ENCODE results near the gene SLCO3A1. TPM values are rescaled to one million over a fixed set of nuclear protein-coding genes. Genes with fewer than 3 reads are reported as not detected.

The SLCO3A1 gene
- total RNA-seq, 2 experiments from 2014 or later: 8.5 to 40.0 TPM

- H3K79me2 ChIP-seq (ENCODE audit: insufficient read depth, low read depth, low read length): no peaks in the 10 kb centered on the region
- H3K9me3 ChIP-seq (ENCODE audit: low read length): peaks cover 4% of the 10 kb centered on the region; the same call in 1 of the 2 replicates
- ChIA-PET CTCF (ENCODE audit: unreplicated experiment) (no interaction called here), POLR2A (no interaction called here)
- no peak overlapping the region for H3K4me3 ChIP-seq (ENCODE audit: low read depth, low read length, poor library complexity, severe bottlenecking)
- H3K27ac ChIP-seq (ENCODE audit: low read depth, low read length, poor library complexity, severe bottlenecking): no peak overlapping the region
- H3K36me3 ChIP-seq (ENCODE audit: insufficient read depth, low read length): no peaks in the 10 kb centered on the region
- H2AFZ ChIP-seq (ENCODE audit: low read length): no peak overlapping the region
- TF ChIP-seq CTCF (conservative IDR thresholded peaks at IDR 0.05; ENCODE audit: low read length) (no peak), EZH2phosphoT487 (IDR thresholded peaks at IDR 0.05; ENCODE audit: borderline replicate concordance, low read depth, low read length) (no peak)
- H3K9me2 ChIP-seq (ENCODE audit: insufficient read depth, low read length): no peaks in the 10 kb centered on the region
- intact Hi-C loops (cut with micrococcal nuclease; ENCODE audit: unreplicated experiment): no loop called here
- DNase-seq (ENCODE audit: low spot score): no peak
- BruUV-seq (replicated peaks): no TSS peak
- H3K4me2 ChIP-seq (ENCODE audit: low read length): no peak overlapping the region
- no peaks in the 10 kb centered on the region; the same call in 1 of the 2 replicates for H4K20me1 ChIP-seq (ENCODE audit: insufficient read depth, low read length)
- H3K4me1 ChIP-seq (ENCODE audit: insufficient read depth, low read length, poor library complexity, severe bottlenecking): no peaks in the 10 kb centered on the region
Observed at GRCh38 chr15:92033314-92033713, 179.8 kb downstream of the SLCO3A1 start.

GRCh38 chr15:92033723-92034122 is 180.2 kb downstream of the SLCO3A1 start:
- peaks cover 4% of the 10 kb centered on the region; the same call in 1 of the 2 replicates for H3K9me3 ChIP-seq (ENCODE audit: low read length)
- DNase-seq (ENCODE audit: low spot score): no peak
- no peak overlapping the region for H2AFZ ChIP-seq (ENCODE audit: low read length)
- H3K9me2 ChIP-seq (ENCODE audit: insufficient read depth, low read length): no peaks in the 10 kb centered on the region
- no peak overlapping the region for H3K27ac ChIP-seq (ENCODE audit: low read depth, low read length, poor library complexity, severe bottlenecking)
- intact Hi-C loops (cut with micrococcal nuclease; ENCODE audit: unreplicated experiment): no loop called here
- no peaks in the 10 kb centered on the region; the same call in 1 of the 2 replicates for H4K20me1 ChIP-seq (ENCODE audit: insufficient read depth, low read length)
- TF ChIP-seq EZH2phosphoT487 (IDR thresholded peaks at IDR 0.05; ENCODE audit: borderline replicate concordance, low read depth, low read length) (no peak), CTCF (conservative IDR thresholded peaks at IDR 0.05; ENCODE audit: low read length) (no peak)
- ChIA-PET CTCF (ENCODE audit: unreplicated experiment) (no interaction called here), POLR2A (no interaction called here)
- H3K4me1 ChIP-seq (ENCODE audit: insufficient read depth, low read length, poor library complexity, severe bottlenecking): no peaks in the 10 kb centered on the region
- no peak overlapping the region for H3K4me2 ChIP-seq (ENCODE audit: low read length)
- no peaks in the 10 kb centered on the region for H3K79me2 ChIP-seq (ENCODE audit: insufficient read depth, low read depth, low read length)
- H3K36me3 ChIP-seq (ENCODE audit: insufficient read depth, low read length): no peaks in the 10 kb centered on the region
- H3K4me3 ChIP-seq (ENCODE audit: low read depth, low read length, poor library complexity, severe bottlenecking): no peak overlapping the region
- BruUV-seq (replicated peaks): no TSS peak

- Histone ChIP-seq H3K79me2 (ENCODE audit: insufficient read depth, low read depth, low read length) (no peaks in the 10 kb centered on the region), H3K9me3 (ENCODE audit: low read length) (peaks cover 4% of the 10 kb centered on the region; the same call in 1 of the 2 replicates)
- intact Hi-C loops (cut with micrococcal nuclease; ENCODE audit: unreplicated experiment): no loop called here
Observed at GRCh38 chr15:92034227-92034626, 180.7 kb downstream of the SLCO3A1 start.

More at GRCh38 chr15:92034227-92034626, 180.7 kb downstream of the SLCO3A1 start:
- no peak overlapping the region for H3K4me2 ChIP-seq (ENCODE audit: low read length)
- H2AFZ ChIP-seq (ENCODE audit: low read length): no peak overlapping the region
- TF ChIP-seq CTCF (conservative IDR thresholded peaks at IDR 0.05; ENCODE audit: low read length): no peak
- no peak for TF ChIP-seq EZH2phosphoT487 (IDR thresholded peaks at IDR 0.05; ENCODE audit: borderline replicate concordance, low read depth, low read length)
- no peak for DNase-seq (ENCODE audit: low spot score)
- H3K9me2 ChIP-seq (ENCODE audit: insufficient read depth, low read length): no peaks in the 10 kb centered on the region
- H3K4me3 ChIP-seq (ENCODE audit: low read depth, low read length, poor library complexity, severe bottlenecking): no peak overlapping the region
- CTCF ChIA-PET (ENCODE audit: unreplicated experiment): no interaction called here
- POLR2A ChIA-PET: no interaction called here
- BruUV-seq (replicated peaks): no TSS peak
- no peaks in the 10 kb centered on the region for H3K4me1 ChIP-seq (ENCODE audit: insufficient read depth, low read length, poor library complexity, severe bottlenecking)
- H3K27ac ChIP-seq (ENCODE audit: low read depth, low read length, poor library complexity, severe bottlenecking): no peak overlapping the region
- H4K20me1 ChIP-seq (ENCODE audit: insufficient read depth, low read length): no peaks in the 10 kb centered on the region; the same call in 1 of the 2 replicates
- H3K36me3 ChIP-seq (ENCODE audit: insufficient read depth, low read length): no peaks in the 10 kb centered on the region
